GM21390 (cell line): Measurements from ENCODE around the gene ALPG.

ENCODE experiments used
- ATAC-seq: cut with Tn5 transposase; IDR thresholded peaks from one replicate; pipeline ENCODE4 v1.9.1; 2021; ENCODE audit not compliant: unreplicated experiment

The ALPG gene

GRCh38 chr2:232456296-232457120 is 49.9 kb downstream of the ALPG start:
- no peak for ATAC-seq

- ATAC-seq: no peak
Observed at GRCh38 chr2:232457121-232458011, 50.7 kb downstream of the ALPG start.

GRCh38 chr2:232458051-232458660 is 51.5 kb downstream of the ALPG start:
- ATAC-seq: no peak

GRCh38 chr2:232458661-232459418 is 52.2 kb downstream of the ALPG start:
- ATAC-seq: no peak

- no peak for ATAC-seq
Observed at GRCh38 chr2:232459419-232460035, 52.9 kb downstream of the ALPG start.

GRCh38 chr2:232460171-232460570 is 53.5 kb downstream of the ALPG start:
- no peak for ATAC-seq
